BLaER1 treated with 17β-estradiol and CSF1 and Interleukin-3, amounts not matched to agents 10 nM and 100 nM (cell line): ENCODE data around the gene ABCC2.

Experiments used
- H3K27ac ChIP-seq, 11 experiments: shearing (Covaris generic); formaldehyde crosslinking; 2 replicates each; pipeline ENCODE4 v1.8.1; 2022
- H3K27me3 ChIP-seq, 11 experiments: shearing (Covaris generic); formaldehyde crosslinking; 2 replicates each; pipeline ENCODE4 v1.8.1; 2022
- H3K36me3 ChIP-seq, 11 experiments: shearing (Covaris generic); formaldehyde crosslinking; 2 replicates each; pipeline ENCODE4 v1.8.1; 2022
- H3K4me1 ChIP-seq, 10 experiments: shearing (Covaris generic); formaldehyde crosslinking; 2 replicates each; pipeline ENCODE4 v1.8.1; 2022
- H3K4me2 ChIP-seq, 11 experiments: shearing (Covaris generic); formaldehyde crosslinking; 2 replicates each; pipeline ENCODE4 v1.8.1; 2022
- H3K4me3 ChIP-seq, 10 experiments: shearing (Covaris generic); formaldehyde crosslinking; 2 replicates each; pipeline ENCODE4 v1.8.1; 2022
- H3K9ac ChIP-seq, 11 experiments: shearing (Covaris generic); formaldehyde crosslinking; 2 replicates each; pipeline ENCODE4 v1.8.1; 2022
- H3K9me3 ChIP-seq, 11 experiments: shearing (Covaris generic); formaldehyde crosslinking; replicated peaks in 1 of 11; 2 replicates each; pipeline ENCODE4 v1.8.1; 2022
- H4K20me1 ChIP-seq, 11 experiments: shearing (Covaris generic); formaldehyde crosslinking; 2 replicates each; pipeline ENCODE4 v1.8.1; 2022
- Cebpa-rat ChIP-seq, 11 experiments: shearing (Covaris generic); IDR thresholded peaks; 2 replicates each; pipeline ENCODE4 v1.8.1; 2022

Gene ABCC2

GRCh38 chr10:99809931-99810615, 27.6 kb downstream of the ABCC2 start:
- H3K36me3 ChIP-seq, result no peaks in the 10 kb centered on the region
- no peak for TF ChIP-seq Cebpa-rat (IDR thresholded peaks at IDR 0.05)
- H3K4me1 ChIP-seq, result no peaks in the 10 kb centered on the region
- H3K4me2 ChIP-seq, result no peak overlapping the region
- no peak overlapping the region for H3K9ac ChIP-seq
- peaks cover 0 to 4% (median 0%) of the 10 kb centered on the region in 11 experiments; a peak in 6 of 22 replicates for H3K9me3 ChIP-seq
- no peak overlapping the region for H3K4me3 ChIP-seq
- no peaks in the 10 kb centered on the region for H4K20me1 ChIP-seq
- no peaks in the 10 kb centered on the region for H3K27me3 ChIP-seq
- H3K27ac ChIP-seq, result no peak overlapping the region

DNA sequence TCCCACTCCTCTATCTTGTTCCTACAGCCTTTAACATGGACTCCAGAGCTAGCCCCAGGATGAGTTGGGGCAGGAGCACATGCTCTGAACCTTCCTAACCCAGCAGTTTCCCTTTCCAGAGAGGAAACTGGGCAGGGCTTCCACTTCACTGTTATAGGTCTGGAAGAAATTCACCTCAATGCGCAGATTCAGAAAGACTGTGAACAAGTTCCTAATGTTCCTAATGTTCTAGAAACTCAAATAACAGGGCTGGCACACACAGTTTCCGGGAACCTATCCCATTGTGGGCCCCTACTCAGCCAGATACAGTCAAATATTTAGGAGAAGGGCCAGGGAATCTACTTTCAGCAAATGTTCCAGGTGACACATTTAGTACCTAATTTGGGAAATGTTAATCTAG, 29.7 kb downstream of the ABCC2 start:
- no peaks in the 10 kb centered on the region for H3K27me3 ChIP-seq
- no peaks in the 10 kb centered on the region for H3K36me3 ChIP-seq
- H3K9ac ChIP-seq, result no peak overlapping the region
- H3K4me2 ChIP-seq, result no peak overlapping the region
- H4K20me1 ChIP-seq, result no peaks in the 10 kb centered on the region
- H3K9me3 ChIP-seq, result peaks cover 0 to 7% (median 0%) of the 10 kb centered on the region in 11 experiments; a peak in 6 of 22 replicates
- no peaks in the 10 kb centered on the region for H3K4me1 ChIP-seq
- no peak overlapping the region for H3K27ac ChIP-seq
- TF ChIP-seq Cebpa-rat (IDR thresholded peaks at IDR 0.05), result no peak
- H3K4me3 ChIP-seq, result no peak overlapping the region

GRCh38 chr10:99814143-99814542, 31.7 kb downstream of the ABCC2 start:
- H4K20me1 ChIP-seq, result no peaks in the 10 kb centered on the region

DNA sequence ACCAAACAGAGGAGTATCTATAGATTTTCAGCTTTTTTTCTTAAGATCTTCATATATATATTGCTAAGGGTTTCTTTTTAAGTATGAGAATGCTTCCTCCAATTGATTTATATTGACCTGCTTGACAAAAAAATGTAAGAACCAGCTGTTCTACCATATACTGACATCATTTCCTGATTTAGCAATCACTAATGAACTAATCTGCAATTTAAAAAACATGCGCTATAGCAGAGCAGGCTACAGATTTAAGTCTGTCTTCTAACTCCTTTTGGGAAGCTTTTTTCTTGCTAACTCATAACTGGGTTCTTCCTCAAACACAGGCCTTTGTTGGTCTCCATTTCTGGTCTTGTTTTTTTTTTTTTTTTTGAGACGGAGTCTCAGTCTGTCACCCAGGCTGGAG, 33.2 kb downstream of the ABCC2 start:
- no peaks in the 10 kb centered on the region for H3K27me3 ChIP-seq
- H3K9ac ChIP-seq, result no peak overlapping the region
- H4K20me1 ChIP-seq, result no peaks in the 10 kb centered on the region
- H3K4me1 ChIP-seq, result no peaks in the 10 kb centered on the region
- no peak overlapping the region for H3K4me3 ChIP-seq
- H3K9me3 ChIP-seq, result peaks cover 0 to 7% (median 0%) of the 10 kb centered on the region in 11 experiments; a peak in 6 of 22 replicates
- H3K27ac ChIP-seq, result no peak overlapping the region
- no peak for TF ChIP-seq Cebpa-rat (IDR thresholded peaks at IDR 0.05)
- H3K4me2 ChIP-seq, result no peak overlapping the region
- H3K36me3 ChIP-seq, result no peaks in the 10 kb centered on the region

More at GRCh38 chr10:99814143-99814542, 31.7 kb downstream of the ABCC2 start:
- Histone ChIP-seq H3K27ac (no peak overlapping the region), H3K36me3 (no peaks in the 10 kb centered on the region), H3K4me3 (no peak overlapping the region), H3K4me2 (no peak overlapping the region), H3K9ac (no peak overlapping the region), H3K4me1 (no peaks in the 10 kb centered on the region), H3K27me3 (no peaks in the 10 kb centered on the region), H3K9me3 (peaks cover 0 to 7% (median 0%) of the 10 kb centered on the region in 11 experiments; a peak in 6 of 22 replicates)
- no peak for TF ChIP-seq Cebpa-rat (IDR thresholded peaks at IDR 0.05)

GRCh38 chr10:99827936-99828335, 45.5 kb downstream of the ABCC2 start:
- Histone ChIP-seq H3K4me1 (peaks cover 4 to 19% (median 15%) of the 10 kb centered on the region in 10 experiments; a peak in 16 of 20 replicates), H3K9ac (no peak overlapping the region), H4K20me1 (no peaks in the 10 kb centered on the region), H3K4me3 (no peak overlapping the region), H3K27me3 (no peaks in the 10 kb centered on the region), H3K36me3 (no peaks in the 10 kb centered on the region), H3K4me2 (peak overlapping the region in 4 of 11 experiments; percentile 1 to 33 (median 14); a peak in 7 of 22 replicates), H3K9me3 (peaks cover 6 to 17% (median 13%) of the 10 kb centered on the region in 11 experiments; a peak in 20 of 22 replicates), H3K27ac (peak overlapping the region in 2 of 11 experiments; percentile 32 to 42; a peak in 3 of 22 replicates)
- TF ChIP-seq Cebpa-rat (IDR thresholded peaks at IDR 0.05), result no peak

- no peaks in the 10 kb centered on the region for H3K36me3 ChIP-seq
- H3K27ac ChIP-seq, result peak overlapping the region in 2 of 11 experiments; percentile 32 to 42; a peak in 3 of 22 replicates
- no peak for TF ChIP-seq Cebpa-rat (IDR thresholded peaks at IDR 0.05)
- H3K4me1 ChIP-seq, result peaks cover 4 to 19% (median 15%) of the 10 kb centered on the region in 10 experiments; a peak in 16 of 20 replicates
- H3K4me3 ChIP-seq, result no peak overlapping the region
- peak overlapping the region in 4 of 11 experiments; percentile 1 to 33 (median 14); a peak in 7 of 22 replicates for H3K4me2 ChIP-seq
- peaks cover 6 to 17% (median 13%) of the 10 kb centered on the region in 11 experiments; a peak in 20 of 22 replicates for H3K9me3 ChIP-seq
- no peaks in the 10 kb centered on the region for H4K20me1 ChIP-seq
- H3K9ac ChIP-seq, result no peak overlapping the region
- no peaks in the 10 kb centered on the region for H3K27me3 ChIP-seq
Measured at GRCh38 chr10:99828464-99828863, 46.0 kb downstream of the ABCC2 start.

- H3K9me3 ChIP-seq, result peaks cover 6 to 17% (median 13%) of the 10 kb centered on the region in 11 experiments; a peak in 20 of 22 replicates
- no peaks in the 10 kb centered on the region for H3K27me3 ChIP-seq
- no peak overlapping the region for H3K9ac ChIP-seq
- peaks cover 4 to 24% (median 15%) of the 10 kb centered on the region in 10 experiments; a peak in 16 of 20 replicates for H3K4me1 ChIP-seq
- H3K4me2 ChIP-seq, result no peak overlapping the region
- H3K4me3 ChIP-seq, result no peak overlapping the region
- no peak for TF ChIP-seq Cebpa-rat (IDR thresholded peaks at IDR 0.05)
- H3K27ac ChIP-seq, result no peak overlapping the region
- H3K36me3 ChIP-seq, result no peaks in the 10 kb centered on the region
- no peaks in the 10 kb centered on the region for H4K20me1 ChIP-seq
Measured at GRCh38 chr10:99832439-99832838, 50.0 kb downstream of the ABCC2 start.

DNA sequence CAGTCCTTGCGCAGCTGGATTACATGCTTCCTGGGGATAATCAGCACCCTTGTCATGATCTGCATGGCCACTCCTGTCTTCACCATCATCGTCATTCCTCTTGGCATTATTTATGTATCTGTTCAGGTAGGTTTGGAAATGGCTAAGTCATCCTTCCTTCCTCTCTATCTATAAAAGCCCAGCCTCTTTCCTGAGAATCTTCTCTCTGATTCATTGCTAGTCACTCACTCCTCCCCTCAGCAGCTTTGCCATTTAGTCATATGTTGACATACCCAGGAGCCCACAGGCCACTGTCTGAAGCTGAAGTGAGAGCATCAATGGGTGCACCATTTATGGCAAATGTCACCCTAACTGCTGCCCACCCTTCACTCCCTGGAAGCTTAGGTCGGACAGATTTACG, 52.0 kb downstream of the ABCC2 start:
- no peaks in the 10 kb centered on the region for H3K27me3 ChIP-seq
- H3K27ac ChIP-seq, result no peak overlapping the region
- H3K4me1 ChIP-seq, result peaks cover 0 to 14% (median 10%) of the 10 kb centered on the region in 10 experiments; a peak in 16 of 20 replicates
- no peaks in the 10 kb centered on the region for H4K20me1 ChIP-seq
- no peaks in the 10 kb centered on the region for H3K36me3 ChIP-seq
- H3K9me3 ChIP-seq, result peaks cover 0 to 6% (median 0%) of the 10 kb centered on the region in 11 experiments; a peak in 1 of 22 replicates
- H3K4me3 ChIP-seq, result no peak overlapping the region
- peak overlapping the region in 2 of 11 experiments; percentile 4 to 8; a peak in 3 of 22 replicates for H3K4me2 ChIP-seq
- no peak overlapping the region for H3K9ac ChIP-seq
- TF ChIP-seq Cebpa-rat (IDR thresholded peaks at IDR 0.05), result no peak

DNA sequence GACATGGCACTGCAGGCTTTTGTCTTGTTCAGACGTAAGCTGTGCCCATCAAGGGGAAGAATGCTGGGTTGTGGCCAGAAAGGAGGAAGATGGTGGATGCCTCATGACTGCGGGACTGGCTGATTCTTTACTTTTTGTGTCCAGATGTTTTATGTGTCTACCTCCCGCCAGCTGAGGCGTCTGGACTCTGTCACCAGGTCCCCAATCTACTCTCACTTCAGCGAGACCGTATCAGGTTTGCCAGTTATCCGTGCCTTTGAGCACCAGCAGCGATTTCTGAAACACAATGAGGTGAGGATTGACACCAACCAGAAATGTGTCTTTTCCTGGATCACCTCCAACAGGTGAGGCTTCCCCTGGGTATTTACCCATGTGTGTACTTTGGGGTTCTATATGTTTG, 53.5 kb downstream of the ABCC2 start:
- Histone ChIP-seq H3K27ac (no peak overlapping the region), H3K4me1 (peaks cover 0 to 8% (median 0%) of the 10 kb centered on the region in 10 experiments; a peak in 4 of 20 replicates), H3K4me2 (no peak overlapping the region), H3K4me3 (no peak overlapping the region), H3K36me3 (no peaks in the 10 kb centered on the region), H3K27me3 (no peaks in the 10 kb centered on the region), H4K20me1 (no peaks in the 10 kb centered on the region), H3K9ac (no peak overlapping the region), H3K9me3 (no peaks in the 10 kb centered on the region)
- no peak for TF ChIP-seq Cebpa-rat (IDR thresholded peaks at IDR 0.05)
